ENCODE results near the gene ADGRF3.
"Not testable (repeated sequence)": the region's sequence is repeated elsewhere in the genome, so short reads cannot be mapped to it uniquely, and the experiment has no call there.

- TF ChIP-seq, protein P1, sequence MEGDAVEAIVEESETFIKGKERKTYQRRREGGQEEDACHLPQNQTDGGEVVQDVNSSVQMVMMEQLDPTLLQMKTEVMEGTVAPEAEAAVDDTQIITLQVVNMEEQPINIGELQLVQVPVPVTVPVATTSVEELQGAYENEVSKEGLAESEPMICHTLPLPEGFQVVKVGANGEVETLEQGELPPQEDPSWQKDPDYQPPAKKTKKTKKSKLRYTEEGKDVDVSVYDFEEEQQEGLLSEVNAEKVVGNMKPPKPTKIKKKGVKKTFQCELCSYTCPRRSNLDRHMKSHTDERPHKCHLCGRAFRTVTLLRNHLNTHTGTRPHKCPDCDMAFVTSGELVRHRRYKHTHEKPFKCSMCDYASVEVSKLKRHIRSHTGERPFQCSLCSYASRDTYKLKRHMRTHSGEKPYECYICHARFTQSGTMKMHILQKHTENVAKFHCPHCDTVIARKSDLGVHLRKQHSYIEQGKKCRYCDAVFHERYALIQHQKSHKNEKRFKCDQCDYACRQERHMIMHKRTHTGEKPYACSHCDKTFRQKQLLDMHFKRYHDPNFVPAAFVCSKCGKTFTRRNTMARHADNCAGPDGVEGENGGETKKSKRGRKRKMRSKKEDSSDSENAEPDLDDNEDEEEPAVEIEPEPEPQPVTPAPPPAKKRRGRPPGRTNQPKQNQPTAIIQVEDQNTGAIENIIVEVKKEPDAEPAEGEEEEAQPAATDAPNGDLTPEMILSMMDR (conservative IDR thresholded peaks at IDR 0.05): not testable (repeated sequence)
- TF ChIP-seq EZH2 (IDR thresholded peaks at IDR 0.05; ENCODE audit: low read depth): not testable (repeated sequence)
Measured at GRCh38 chr2:26329083-26329482, 17.5 kb downstream of the ADGRF3 start.
